ENCODE measurements around the gene SSX2B.
"Not testable (repeated sequence)": the region's sequence is repeated elsewhere in the genome, so short reads cannot be mapped to it uniquely, and the experiment has no call there.

The SSX2B gene

GRCh38 chrX:52750952-52751351 lies at the start of gene SSX2B:
Gene SSX2B (plus strand): TSS chrX:52751252. CDS start chrX:52752681, 1,429 bp downstream.
- DNase-seq (ENCODE audit: low read depth in 2 of 2): not testable (repeated sequence)

- not testable (repeated sequence) for DNase-seq (ENCODE audit: low read depth in 2 of 2)
These were observed 44.0 kb upstream of the SSX2B start, which contains the start of gene SSX2 for GRCh38 chrX:52707078-52707477. Gene SSX2 (minus strand): TSS chrX:52707178. CDS start chrX:52705749, 1,429 bp downstream.

- DNase-seq (ENCODE audit: low read depth in 2 of 2): not testable (repeated sequence)
These were observed 14.9 kb downstream of the SSX2B start for GRCh38 chrX:52765983-52766382.

GRCh38 chrX:52773504-52773903 lies 22.5 kb downstream of the SSX2B start:
- DNase-seq (ENCODE audit: low read depth in 2 of 2): not testable (repeated sequence)

GRCh38 chrX:52797327-52797726 lies 46.3 kb downstream of the SSX2B start, which contains the start of gene SPANXN5:
Gene SPANXN5 (minus strand): TSS chrX:52797427. CDS start chrX:52797348, 79 bp downstream.
- DNase-seq (ENCODE audit: low read depth in 2 of 2): not testable (repeated sequence)

- not testable (repeated sequence) for DNase-seq (ENCODE audit: low read depth in 2 of 2)
These were observed 53.8 kb downstream of the SSX2B start for GRCh38 chrX:52804876-52805275.

Data from stimulated activated CD8-positive, alpha-beta memory T cell treated with anti-CD3 and anti-CD28 coated beads, Interleukin-7, amount 100 ng/mL, for 4 hours (primary cell).